ENCODE results near the gene OR8K5.
"Not testable (repeated sequence)": the region's sequence is repeated elsewhere in the genome, so short reads cannot be mapped to it uniquely, and the experiment has no call there.

The OR8K5 gene, protein sequence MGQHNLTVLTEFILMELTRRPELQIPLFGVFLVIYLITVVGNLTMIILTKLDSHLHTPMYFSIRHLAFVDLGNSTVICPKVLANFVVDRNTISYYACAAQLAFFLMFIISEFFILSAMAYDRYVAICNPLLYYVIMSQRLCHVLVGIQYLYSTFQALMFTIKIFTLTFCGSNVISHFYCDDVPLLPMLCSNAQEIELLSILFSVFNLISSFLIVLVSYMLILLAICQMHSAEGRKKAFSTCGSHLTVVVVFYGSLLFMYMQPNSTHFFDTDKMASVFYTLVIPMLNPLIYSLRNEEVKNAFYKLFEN

DNA sequence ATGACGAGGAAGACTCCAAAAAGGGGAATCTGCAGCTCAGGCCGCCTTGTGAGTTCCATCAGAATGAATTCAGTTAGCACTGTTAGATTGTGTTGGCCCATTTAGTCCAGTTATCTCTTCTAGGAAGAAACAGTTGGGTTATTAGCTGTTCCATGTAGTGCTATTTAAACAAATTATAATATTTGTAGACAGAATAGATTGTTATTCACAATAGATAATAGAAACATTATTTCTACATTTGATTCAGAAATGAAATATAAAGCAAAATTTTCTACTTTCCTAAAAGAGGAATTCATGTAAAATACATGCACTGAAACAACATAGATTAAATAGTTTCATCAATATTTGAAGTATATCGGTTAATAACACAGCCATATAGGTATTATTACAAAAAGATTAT lies at the start of gene OR8K5:
Gene OR8K5, minus strand, starts transcription at position 101 of the 400 bp plus-strand sequence. Its CDS starts 0 bp downstream, at position 101.
- no peak for DNase-seq (ENCODE audit: low spot score)

DNA sequence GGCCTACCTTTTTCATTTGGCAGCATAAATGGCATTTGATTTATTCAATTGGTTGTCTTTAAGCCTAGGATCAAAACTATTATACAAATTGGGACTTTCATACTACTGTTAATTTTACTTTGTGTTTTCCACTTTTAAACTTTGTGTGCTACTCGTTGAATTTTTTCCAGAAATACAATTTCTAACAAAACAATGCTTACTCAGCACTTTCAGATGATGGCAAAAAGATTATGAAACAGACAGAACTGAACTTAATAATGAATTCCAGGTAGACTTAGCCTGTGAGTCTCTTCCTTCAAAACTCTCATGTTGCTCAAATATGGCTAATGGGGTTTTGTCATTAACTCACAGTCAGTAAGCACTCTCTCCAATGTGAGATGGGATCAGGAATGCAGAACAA lies 47.7 kb upstream of the OR8K5 start:
- no peak for DNase-seq (ENCODE audit: low spot score)

GRCh38 chr11:56197367-56197766 lies 37.2 kb upstream of the OR8K5 start:
- DNase-seq (ENCODE audit: low spot score), result no peak

DNA sequence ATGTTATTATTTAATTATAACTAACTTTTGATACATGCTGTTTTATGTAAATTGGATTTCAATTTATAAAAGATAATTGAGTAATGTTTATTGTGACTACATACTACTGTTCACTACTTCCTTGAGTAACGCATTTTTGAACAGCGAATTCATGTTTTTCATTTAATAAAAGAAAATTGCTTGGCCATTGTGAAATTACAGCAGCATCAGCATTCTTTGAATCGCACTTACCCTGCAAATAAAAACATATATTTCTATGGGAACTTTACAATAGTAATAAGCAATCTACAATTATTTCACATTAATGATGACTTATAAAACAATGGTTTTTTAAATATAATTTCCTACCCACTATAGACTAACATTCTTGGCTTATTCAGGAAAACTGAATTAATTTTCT lies 36.6 kb upstream of the OR8K5 start:
- no peak for DNase-seq (ENCODE audit: low spot score)

- DNase-seq (ENCODE audit: low spot score), result no peak
These were observed 28.5 kb upstream of the OR8K5 start for GRCh38 chr11:56188602-56189001.

- DNase-seq (ENCODE audit: low spot score), result no peak
These were observed 23.3 kb upstream of the OR8K5 start for GRCh38 chr11:56183459-56183858.

DNA sequence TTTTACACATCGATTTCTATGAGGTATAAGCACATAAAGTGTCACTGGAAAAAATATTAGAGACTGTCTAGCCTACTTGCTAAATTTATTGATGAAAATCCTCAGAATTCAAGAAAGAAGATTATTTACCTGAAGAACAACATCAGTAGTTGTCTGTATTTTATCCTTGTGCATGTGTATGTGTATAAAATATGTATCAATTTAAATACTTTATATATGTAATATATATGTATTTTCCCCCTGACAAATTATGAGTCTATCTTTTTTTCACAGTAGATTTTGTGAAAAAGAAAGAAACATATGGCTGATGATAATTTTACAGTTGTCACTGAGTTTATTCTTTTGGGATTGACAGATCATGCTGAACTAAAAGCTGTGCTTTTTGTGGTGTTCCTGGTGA lies 16.2 kb upstream of the OR8K5 start, which contains the start of gene OR5J2:
Gene OR5J2, plus strand, starts transcription at position 301 of the 400 bp plus-strand sequence. Its CDS starts 0 bp downstream, at position 301.
- DNase-seq (ENCODE audit: low spot score), result no peak

GRCh38 chr11:56172256-56172830 lies 12.2 kb upstream of the OR8K5 start:
- peak; percentile 52 for DNase-seq (ENCODE audit: low spot score)

DNA sequence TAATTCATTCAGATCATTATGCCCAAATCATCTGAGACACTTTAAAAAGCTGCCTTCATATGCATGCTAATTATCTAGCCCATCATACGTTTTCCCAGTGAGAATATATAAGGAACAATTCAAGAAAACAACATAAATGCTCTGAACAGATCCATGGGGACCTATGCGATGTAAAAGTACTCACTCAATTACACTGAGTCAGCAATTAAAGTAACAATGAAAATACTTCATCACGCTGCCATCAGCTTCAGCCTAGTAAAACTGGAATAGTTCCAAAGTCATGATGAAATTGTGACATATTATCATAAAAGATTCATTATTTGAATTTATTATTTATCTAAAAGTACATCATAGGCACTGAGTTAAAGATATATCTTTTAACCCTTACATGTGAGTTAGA lies 3.7 kb upstream of the OR8K5 start:
- DNase-seq (ENCODE audit: low spot score), result no peak

GRCh38 chr11:56152333-56152732 lies 7.8 kb downstream of the OR8K5 start:
- no peak for DNase-seq (ENCODE audit: low spot score)

DNA sequence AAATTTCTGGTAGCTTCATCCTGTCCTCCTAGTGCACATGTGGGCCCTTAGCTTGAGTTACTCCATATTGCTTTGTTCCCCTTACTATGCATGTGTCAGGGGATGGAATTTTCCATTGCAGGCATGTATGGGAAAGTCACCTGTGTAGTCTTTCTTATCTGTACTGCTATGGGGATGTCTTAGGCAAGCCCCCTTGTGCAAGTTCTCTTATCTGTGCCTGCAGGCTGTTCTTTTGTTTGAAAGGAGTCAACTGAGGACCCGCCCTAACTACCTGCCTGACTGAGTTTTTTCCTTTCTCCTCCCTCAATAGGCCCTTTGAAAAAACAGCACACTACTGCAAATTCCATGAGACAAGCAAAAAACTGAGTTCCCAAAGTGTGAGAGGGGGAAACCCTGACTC lies 8.7 kb downstream of the OR8K5 start:
- DNase-seq (ENCODE audit: low spot score), result no peak

DNA sequence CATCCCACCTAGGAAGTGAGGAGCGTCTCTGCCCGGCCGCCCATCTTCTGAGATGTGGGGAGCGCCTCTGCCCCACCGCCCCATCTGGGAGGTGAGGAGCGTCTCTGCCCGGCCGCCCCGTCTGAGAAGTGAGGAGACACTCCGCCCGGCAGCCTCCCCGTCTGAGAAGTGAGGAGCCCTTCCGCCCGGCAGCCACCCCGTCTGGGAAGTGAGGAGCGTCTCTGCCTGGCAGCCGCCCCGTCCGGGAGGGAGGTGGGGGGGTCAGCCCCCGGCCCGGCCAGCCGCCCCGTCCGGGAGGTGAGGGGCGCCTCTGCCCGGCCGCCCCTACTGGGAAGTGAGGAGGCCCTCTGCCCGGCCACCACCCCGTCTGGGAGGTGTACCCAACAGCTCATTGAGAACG lies 16.4 kb downstream of the OR8K5 start:
- not testable (repeated sequence) for DNase-seq (ENCODE audit: low spot score)

- DNase-seq (ENCODE audit: low spot score), result no peak
These were observed 19.9 kb downstream of the OR8K5 start, which contains the start of gene OR8J3 for GRCh38 chr11:56140151-56140661. TSS of gene OR8J3 (minus strand) at chr11:56140201. CDS start at chr11:56137718, 2,483 bp downstream.

- no peak for DNase-seq (ENCODE audit: low spot score)
These were observed 38.0 kb downstream of the OR8K5 start, which contains the start of gene OR8H3 for GRCh38 chr11:56122073-56122472. TSS of gene OR8H3 (plus strand) at chr11:56122373. CDS start at chr11:56122373, 0 bp downstream.
